Pulmonary artery endothelial cell (primary cell): ENCODE data around the gene JAZF1. TPM values are rescaled to one million over a fixed set of nuclear protein-coding genes. Genes with fewer than 3 reads are reported as not detected.

Experiments
- DNase-seq: peaks from one replicate; pipeline ENCODE4 v3.0.0-alpha.2; 2011; ENCODE audit warnings: low read depth, low spot score
- total RNA-seq: library from RNA; depleted of rRNA; stranded (reverse); fragments of >200 nt; gene quantifications from 2 replicates; pipeline ENCODE4 v1.2.3, GENCODE V29; 2014

Gene JAZF1
- total RNA-seq, 1 donor from 2014 or later, result 5.5 TPM

DNA sequence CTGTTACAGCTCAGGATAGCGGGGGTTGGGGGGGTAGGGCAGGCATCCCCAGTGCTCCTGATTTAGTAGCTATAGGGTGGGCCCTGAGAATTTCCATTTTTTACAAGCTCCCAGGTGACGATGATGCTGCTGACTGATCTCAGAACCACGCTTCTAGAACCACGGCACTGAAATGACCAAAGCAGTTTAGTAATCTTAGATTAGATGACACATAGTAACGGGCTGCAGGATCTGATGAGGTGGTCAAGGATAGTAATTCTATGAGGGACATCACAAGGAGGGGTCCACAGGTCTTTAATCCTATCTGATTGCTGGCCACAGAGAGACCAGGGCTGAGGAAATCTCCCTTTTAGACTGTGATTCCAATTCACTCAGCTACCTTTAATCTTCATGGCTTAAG is 167.2 kb downstream of the JAZF1 start:
- no peak for DNase-seq

GRCh38 chr7:28013019-28013418 is 167.6 kb downstream of the JAZF1 start:
- DNase-seq, result no peak

GRCh38 chr7:28008911-28009310 is 171.7 kb downstream of the JAZF1 start:
- DNase-seq, result no peak

DNA sequence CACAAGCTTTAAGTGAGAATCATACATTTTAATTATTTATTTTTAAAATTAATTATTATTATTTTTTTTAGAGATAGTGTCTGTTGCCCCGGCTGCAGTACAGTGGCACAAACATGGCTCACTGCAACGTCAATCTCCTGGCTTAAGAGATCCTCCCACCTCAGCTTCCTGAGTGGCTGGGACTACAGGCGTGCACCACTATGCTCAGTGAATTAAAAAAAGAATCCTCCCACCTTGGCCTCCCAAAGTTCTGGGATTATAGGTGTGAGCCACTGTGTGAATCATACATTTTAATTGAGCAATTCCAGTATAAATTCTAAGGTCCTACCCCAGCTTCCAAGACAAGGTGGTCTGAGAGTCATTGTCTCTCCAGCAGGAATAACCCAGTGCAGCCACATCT is 172.4 kb downstream of the JAZF1 start:
- DNase-seq, result no peak

GRCh38 chr7:28006491-28006890 is 174.1 kb downstream of the JAZF1 start:
- no peak for DNase-seq

DNA sequence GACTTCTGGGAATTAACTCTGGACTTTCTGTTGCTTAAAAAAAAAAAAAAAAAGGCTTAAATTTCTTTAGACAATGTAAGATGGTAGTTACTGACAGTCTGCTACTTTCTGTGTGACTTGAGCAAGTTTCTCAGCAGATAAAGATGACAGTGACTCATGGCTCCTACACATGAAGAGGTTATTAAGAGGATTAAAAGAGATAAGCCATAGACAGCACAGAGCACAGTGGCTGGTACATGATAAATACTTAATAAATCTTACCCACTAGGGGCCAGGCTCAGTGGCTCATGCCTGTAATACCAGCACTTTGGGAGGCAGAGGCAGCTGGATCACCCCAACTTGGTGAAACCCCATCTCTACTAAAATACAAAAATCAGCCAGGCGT is 174.8 kb downstream of the JAZF1 start:
- DNase-seq, result no peak

DNA sequence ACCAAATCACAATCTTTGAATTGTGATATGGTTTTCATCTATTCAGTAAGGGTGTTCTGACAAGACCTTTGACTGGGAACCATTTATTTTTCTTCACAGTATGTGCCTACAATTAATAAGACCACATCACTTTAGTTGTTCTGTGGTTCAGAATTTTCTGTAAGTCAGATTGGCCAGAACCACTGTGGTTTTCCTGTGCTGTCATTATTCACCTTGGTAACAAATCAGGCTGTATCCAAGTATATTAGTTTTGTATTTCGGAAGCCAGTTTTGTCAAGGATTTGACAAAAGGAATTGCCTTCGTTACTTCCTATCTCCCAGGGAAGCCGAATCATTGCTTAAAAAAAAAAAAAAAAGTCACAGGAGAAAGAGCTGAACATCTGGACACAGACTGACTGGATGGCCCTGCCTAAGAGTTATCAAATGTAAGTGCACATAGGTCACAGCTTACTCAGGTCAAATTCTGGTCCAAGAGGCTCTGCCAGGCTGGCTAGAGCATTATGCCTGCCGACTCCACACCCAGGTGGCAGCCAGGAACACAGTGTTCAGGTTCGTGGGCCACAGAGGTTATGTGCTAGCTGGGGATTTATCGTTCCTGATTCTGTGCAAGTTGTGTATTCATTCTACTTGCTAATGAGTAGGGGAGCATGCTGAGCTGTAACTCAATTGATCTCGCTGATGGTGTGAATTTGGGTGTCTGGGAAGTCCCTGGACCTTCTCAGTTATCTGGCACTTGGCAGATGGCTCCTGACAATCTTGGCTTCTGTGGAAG is 175.3 kb downstream of the JAZF1 start:
- no peak for DNase-seq

DNA sequence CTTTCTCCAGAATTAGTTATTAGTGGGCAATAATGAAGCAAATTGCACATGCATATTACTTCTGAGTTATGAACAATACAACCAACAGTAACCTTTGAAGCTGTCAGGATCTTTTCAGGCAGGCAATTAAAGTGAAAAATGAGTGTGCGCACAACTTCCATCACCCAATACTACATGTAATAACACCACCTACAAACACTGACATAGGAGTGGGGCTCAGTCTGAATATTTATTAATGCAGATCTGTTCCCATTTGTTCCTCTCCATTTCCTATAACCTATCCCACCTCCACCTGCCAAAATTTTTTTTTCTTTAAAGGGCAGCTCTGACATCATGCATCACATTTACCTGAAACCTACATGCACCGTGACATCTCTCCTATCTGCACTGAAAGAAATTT is 177.2 kb downstream of the JAZF1 start:
- DNase-seq, result no peak

DNA sequence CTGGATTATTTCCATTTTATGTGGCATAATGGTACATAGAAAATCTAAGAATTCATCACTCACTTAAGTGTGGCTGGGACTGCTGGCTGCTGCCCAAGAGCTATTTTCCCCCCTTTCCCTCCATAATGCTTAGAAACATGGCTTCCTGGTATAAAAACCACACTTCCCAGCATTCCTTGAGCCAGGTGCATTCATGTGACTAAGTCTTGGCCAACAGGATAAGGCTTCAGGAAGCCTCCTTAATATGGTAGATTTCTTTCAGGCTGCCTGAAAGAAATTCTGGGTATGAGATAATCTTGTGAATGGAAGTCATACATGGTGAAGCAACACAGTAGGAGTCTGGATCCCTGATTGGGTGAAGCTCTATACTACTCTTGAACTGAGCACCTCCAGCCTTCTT is 178.0 kb downstream of the JAZF1 start:
- DNase-seq, result peak; percentile 17

GRCh38 chr7:28001896-28002295 is 178.7 kb downstream of the JAZF1 start:
- DNase-seq, result no peak

- DNase-seq, result no peak
Observed at GRCh38 chr7:27999829-28000228, 180.8 kb downstream of the JAZF1 start.

DNA sequence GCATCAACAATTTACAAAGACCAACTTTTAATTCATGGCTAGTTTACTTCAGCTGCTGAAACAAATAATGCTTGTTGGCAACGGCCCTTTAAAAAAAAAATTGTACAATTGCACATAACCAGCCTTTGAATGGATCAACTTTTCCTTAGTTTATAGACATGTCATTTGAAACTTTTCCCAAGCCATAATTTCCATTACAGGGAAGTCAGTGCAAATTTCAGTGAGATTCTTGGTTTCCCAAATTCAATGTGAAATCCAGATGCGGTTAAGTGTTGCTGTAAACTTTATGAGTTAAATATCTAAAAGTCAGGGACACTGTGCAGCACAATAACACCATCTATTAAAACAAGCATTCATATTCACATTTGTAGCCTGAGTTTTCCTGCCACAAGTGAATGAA is 182.2 kb downstream of the JAZF1 start:
- no peak for DNase-seq

DNA sequence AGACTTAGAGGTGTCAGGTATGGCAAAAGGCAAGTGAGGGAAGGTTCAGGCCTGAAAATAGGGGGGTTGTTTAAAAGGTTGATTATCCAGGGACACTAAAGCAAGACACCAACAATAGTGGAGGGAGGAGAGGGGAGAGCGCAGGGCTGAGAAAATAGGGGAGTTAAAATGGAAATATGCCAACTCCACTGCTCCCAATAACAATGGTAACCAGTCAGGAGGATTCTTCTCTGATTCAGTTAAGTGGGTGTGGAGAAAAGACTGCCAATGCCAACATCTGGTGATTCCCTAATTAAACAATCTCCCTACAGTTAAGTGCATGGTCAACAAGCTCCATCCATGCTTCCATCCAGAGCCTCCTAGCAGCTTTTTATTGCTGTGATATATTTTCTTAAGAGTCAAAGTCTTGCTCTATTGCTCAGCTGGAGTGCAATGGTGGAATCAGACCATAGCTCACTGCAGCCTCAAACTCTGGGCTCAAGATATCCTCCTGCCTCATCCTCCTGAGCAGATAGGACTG is 183.3 kb downstream of the JAZF1 start:
- DNase-seq, result no peak

DNA sequence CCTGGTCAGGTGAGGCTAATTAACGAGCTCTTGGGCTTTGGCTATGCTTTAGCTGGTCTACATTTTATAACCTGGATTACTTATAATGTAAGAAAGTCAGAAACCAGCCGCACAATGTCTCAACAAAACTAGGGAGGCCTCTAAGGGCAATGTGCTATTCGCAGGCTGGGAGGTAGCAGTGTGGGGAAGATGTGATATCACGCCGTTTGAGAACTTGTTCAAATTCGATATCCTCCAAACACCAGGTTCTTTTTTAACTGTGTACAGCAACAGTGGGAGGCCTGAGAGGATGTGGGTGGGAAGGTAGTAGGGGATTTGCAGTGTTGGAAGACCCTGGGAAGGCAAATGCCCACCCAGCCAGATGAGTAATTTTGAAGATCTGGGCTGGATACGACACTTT is 184.5 kb downstream of the JAZF1 start:
- no peak for DNase-seq

GRCh38 chr7:27995228-27995627 is 185.4 kb downstream of the JAZF1 start:
- no peak for DNase-seq

- DNase-seq, result no peak
Observed at GRCh38 chr7:27994639-27995038, 186.0 kb downstream of the JAZF1 start.

DNA sequence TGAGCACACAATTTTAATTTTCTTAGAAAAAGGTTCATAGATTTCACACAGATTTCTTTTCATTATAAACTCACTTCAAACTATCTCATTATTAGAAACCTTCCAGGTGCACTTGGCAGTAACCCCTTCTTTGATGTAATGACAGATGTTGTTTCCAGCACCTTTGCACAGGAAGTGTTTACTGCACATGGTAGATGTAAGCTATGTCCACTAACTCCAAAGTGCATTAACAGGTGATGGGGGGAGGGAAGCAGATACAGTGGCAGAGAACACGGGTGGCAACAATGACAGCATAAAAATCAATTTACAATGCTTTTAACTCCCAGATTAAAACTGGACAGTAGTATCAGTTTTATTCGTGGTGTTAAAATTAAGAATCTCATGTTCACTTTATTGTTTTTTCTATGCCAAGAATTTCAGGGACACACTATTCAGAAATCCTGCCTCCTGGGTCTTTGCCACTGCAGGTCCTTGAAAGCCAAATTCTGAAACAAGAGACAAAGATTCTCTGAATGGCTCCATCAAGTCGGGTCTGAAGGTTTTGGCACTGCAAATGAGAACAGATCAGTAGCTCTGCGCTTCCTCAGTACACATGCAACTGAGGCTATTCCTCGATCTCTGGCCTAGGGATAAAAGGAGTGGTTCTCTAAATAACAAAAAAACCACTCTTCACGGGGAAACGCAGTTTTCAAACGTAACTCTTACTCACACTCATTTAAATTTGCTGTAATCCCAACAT is 187.7 kb downstream of the JAZF1 start:
- DNase-seq, result no peak

DNA sequence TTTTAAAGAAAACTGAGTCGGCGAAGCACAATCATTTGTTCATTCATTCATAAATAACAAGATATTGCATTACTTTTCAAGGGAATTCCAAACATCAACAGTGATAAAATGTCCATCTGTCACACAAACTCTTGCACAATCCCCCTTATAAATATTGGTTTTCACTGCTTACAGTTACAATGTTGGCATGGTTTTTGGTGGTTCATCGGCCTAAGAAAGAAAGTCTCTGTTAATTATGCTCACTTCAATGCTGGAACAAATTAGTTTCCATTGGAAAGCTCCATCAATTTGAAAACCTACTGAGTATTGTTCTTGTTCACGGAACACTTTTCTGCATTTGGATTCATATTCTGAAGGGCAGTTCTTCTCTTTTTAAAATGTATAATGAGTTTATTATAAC is 188.5 kb downstream of the JAZF1 start:
- no peak for DNase-seq

DNA sequence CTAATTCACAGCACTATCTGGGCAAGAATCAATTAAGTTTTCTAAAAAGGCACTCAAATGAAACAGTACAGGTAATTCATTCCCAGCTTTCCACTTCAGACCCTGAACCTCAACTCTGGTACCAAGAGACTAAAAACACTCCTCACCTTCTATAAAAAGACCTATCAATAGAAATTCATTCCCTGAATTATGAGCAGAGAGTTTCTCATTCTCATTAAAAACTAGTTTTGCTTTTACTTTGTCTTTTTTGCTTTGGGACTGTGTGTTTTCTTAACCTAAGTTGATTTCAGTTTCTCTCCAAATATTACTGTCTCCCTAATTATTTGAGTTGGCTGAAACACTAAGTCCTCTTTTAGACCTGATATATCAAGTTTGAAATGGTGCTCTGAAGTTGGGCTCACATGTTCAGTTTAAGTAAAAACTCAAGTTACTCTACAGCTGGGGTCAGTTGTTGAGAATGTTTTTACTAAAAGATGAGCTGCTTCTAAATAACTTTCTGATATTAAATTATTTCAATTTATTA is 189.5 kb downstream of the JAZF1 start:
- DNase-seq, result no peak

DNA sequence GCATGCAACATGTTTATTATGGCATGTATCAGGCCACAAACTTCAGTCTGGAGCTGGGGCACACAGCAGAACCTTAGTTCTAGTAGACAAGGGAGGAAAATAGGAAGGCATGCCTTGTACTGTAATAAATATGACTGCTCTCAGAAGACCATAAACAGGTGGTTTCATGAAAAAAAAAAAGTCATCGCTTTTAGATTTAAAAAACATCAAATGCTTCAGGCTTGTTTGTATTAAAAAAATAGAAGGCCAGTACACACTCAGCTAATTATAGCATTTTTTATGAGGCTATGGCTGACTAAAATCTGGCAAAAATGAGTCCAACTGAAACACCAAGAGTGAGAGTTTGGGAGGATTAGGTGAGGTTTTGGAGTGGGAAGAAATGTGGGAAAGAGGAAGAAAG is 204.1 kb downstream of the JAZF1 start:
- no peak for DNase-seq

GRCh38 chr7:27973625-27974024 is 207.0 kb downstream of the JAZF1 start:
- no peak for DNase-seq

DNA sequence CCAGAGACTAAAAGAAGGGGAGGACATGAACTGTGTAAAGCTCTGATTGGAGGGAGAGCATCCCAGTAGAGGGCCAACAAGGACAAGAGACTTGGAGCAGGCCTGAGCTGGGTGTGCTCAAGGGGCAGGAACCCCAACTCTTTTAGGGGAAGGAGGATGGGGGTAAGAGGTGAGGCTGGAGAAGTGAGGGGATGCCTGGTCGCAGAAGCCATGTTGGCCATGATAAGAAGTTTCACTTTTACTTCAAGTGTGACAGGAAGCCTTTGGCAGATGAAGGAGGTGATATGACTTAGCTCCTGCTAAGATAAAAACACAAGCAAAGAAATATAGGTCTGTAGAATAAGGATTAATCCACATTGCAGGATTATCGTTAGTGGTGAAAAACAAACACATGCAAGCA is 208.3 kb downstream of the JAZF1 start:
- no peak for DNase-seq
